DOHH2 (cell line): Measurements from ENCODE around the gene SETD9.

Experiments
- H3F3A ChIP-seq: fragments of 200-600 bp; sonication (generic), shearing (Covaris generic); 2 replicates; pipeline ENCODE4 v1.6.0; 2016; ENCODE audit warnings: antibody characterized with exemption, mild to moderate bottlenecking; ENCODE audit not compliant: control insufficient read depth, insufficient read depth
- H3K27ac ChIP-seq: fragments of 200-600 bp; sonication (generic); 2 replicates; pipeline ENCODE4 v1.5.1; 2014; ENCODE audit warnings: low read depth, mild to moderate bottlenecking, low read length, moderate library complexity
- H3K27me3 ChIP-seq: fragments of 200-600 bp; sonication (generic); 2 replicates; pipeline ENCODE4 v1.6.1; 2014; ENCODE audit warnings: mild to moderate bottlenecking, low read length, mixed read lengths; ENCODE audit not compliant: control insufficient read depth
- H3K36me3 ChIP-seq: fragments of 200-600 bp; sonication (generic); 2 replicates; pipeline ENCODE4 v1.6.1; 2014; ENCODE audit warnings: mild to moderate bottlenecking, low read length, moderate library complexity, mixed read lengths; ENCODE audit not compliant: control insufficient read depth
- H3K4me1 ChIP-seq: fragments of 200-600 bp; sonication (generic); 2 replicates; pipeline ENCODE4 v1.6.1; 2014; ENCODE audit warnings: mild to moderate bottlenecking, low read length, mixed read lengths; ENCODE audit not compliant: control insufficient read depth
- H3K4me2 ChIP-seq: fragments of 200-600 bp; sonication (generic); 2 replicates; pipeline ENCODE4 v1.6.0; 2014; ENCODE audit warnings: mild to moderate bottlenecking, low read length, moderate library complexity
- H3K4me3 ChIP-seq: fragments of 200-600 bp; sonication (generic); 2 replicates; pipeline ENCODE4 v1.5.1; 2014; ENCODE audit warnings: mild to moderate bottlenecking, low read length, mixed read lengths
- H3K79me2 ChIP-seq: fragments of 200-600 bp; sonication (generic); 2 replicates; pipeline ENCODE4 v1.6.1; 2014; ENCODE audit warnings: mild to moderate bottlenecking, low read length, mixed read lengths; ENCODE audit not compliant: control insufficient read depth
- H3K9me2 ChIP-seq: fragments of 200-600 bp; sonication (generic); replicated peaks from 2 replicates; pipeline ENCODE4 v1.6.1; 2014; ENCODE audit warnings: mild to moderate bottlenecking, low read length, mixed read lengths; ENCODE audit not compliant: control insufficient read depth
- H3K9me3 ChIP-seq: fragments of 200-600 bp; sonication (generic); 2 replicates; pipeline ENCODE4 v1.6.1; 2014; ENCODE audit warnings: antibody characterized with exemption, low read length, mixed read lengths; ENCODE audit not compliant: control insufficient read depth, insufficient read depth
- H4K20me1 ChIP-seq: fragments of 200-600 bp; sonication (generic); 2 replicates; pipeline ENCODE4 v1.6.0; 2014; ENCODE audit warnings: low read depth, mild to moderate bottlenecking, antibody characterized with exemption, low read length, moderate library complexity; ENCODE audit not compliant: control insufficient read depth, insufficient read depth
- EZH2phosphoT487 ChIP-seq: fragments of 200-600 bp; sonication (generic); IDR thresholded peaks from 2 replicates; pipeline ENCODE4 v1.6.1; 2017; ENCODE audit warnings: borderline replicate concordance, mild to moderate bottlenecking, antibody characterized with exemption, low read length, moderate library complexity, mixed read lengths
- TF ChIP-seq, protein P1 (sequence below): fragments of 200-600 bp; sonication (generic); IDR thresholded peaks from one replicate; pipeline ENCODE4 v1.5.1; 2014; ENCODE audit warnings: antibody characterized with exemption, mild to moderate bottlenecking, low read depth, low read length; ENCODE audit not compliant: poor library complexity, severe bottlenecking

Gene SETD9

DNA sequence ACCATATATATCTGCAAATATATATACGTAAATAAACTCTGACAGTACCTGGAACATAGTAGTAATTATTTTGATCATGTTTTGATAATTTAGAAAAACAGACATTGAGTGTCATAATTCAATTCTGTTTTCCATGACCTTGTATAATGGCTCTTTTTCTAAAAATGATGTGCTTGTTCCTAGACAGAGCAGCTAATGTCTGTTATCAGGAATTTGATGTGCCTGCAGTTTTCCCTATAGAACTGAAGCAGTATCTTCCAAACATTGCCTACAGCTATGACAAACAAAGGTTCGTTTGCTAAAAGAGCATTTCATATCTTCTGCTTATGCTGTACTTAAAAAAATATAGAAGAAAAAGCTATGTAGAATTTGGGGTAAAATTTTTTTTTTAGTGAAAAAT is 5.3 kb downstream of the SETD9 start:
- Histone ChIP-seq H3K79me2 (peaks cover 11% of the 10 kb centered on the region), H3K9me3 (no peaks in the 10 kb centered on the region), H3K27ac (no peak overlapping the region), H4K20me1 (no peaks in the 10 kb centered on the region), H3K36me3 (peaks cover 3% of the 10 kb centered on the region; the same call in 1 of the 2 replicates), H3K27me3 (no peaks in the 10 kb centered on the region), H3K9me2 (no peaks in the 10 kb centered on the region), H3F3A (peaks cover 6% of the 10 kb centered on the region; the same call in 1 of the 2 replicates), H3K4me3 (no peak overlapping the region), H3K4me2 (no peak overlapping the region), H3K4me1 (peaks cover 12% of the 10 kb centered on the region)
- no peak for TF ChIP-seq EZH2phosphoT487
- TF ChIP-seq, protein P1, sequence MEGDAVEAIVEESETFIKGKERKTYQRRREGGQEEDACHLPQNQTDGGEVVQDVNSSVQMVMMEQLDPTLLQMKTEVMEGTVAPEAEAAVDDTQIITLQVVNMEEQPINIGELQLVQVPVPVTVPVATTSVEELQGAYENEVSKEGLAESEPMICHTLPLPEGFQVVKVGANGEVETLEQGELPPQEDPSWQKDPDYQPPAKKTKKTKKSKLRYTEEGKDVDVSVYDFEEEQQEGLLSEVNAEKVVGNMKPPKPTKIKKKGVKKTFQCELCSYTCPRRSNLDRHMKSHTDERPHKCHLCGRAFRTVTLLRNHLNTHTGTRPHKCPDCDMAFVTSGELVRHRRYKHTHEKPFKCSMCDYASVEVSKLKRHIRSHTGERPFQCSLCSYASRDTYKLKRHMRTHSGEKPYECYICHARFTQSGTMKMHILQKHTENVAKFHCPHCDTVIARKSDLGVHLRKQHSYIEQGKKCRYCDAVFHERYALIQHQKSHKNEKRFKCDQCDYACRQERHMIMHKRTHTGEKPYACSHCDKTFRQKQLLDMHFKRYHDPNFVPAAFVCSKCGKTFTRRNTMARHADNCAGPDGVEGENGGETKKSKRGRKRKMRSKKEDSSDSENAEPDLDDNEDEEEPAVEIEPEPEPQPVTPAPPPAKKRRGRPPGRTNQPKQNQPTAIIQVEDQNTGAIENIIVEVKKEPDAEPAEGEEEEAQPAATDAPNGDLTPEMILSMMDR: no peak

DNA sequence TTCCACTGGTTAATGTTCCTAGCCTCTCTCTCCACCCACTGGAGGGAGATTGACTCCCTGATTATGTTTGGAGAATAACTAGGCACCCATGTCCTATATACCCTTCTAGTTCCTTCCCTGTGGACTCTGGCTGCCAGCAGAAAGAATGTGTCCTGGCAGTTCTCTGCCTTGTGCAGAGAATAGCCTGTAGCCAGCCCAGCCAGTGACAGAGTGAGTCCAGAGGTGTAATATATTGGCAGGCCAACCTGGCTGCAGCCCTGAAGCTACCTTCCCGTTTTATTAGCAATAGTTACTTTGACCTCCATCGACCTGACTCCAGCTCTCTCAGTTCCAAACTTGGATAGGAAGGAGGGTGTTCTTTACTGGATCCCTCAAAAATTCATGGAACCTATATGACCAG is 8.1 kb downstream of the SETD9 start:
- Histone ChIP-seq H3K4me3 (no peak overlapping the region), H3K36me3 (peaks cover 25% of the 10 kb centered on the region)
- TF ChIP-seq, protein P1: no peak
- TF ChIP-seq EZH2phosphoT487: no peak

DNA sequence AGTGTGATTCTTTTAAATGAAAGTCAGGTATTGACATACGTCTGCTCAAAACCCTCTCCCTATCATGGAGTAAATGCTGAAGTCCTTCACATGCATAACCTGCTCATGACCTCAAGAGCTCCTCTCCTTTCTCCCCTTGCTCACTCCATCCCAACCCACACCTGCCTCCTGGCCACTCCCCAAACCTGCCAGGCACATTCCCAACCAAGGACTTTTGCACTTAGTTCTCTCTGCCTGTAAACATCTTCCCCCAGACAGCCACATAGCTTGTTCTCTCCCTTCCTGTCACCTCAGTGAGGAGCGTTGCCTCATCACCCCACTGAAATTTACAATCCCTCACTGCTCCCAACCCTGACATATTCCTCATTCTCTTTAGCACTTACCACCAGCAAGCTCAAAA is 8.7 kb downstream of the SETD9 start:
- TF ChIP-seq, protein P1: no peak
- no peak for TF ChIP-seq EZH2phosphoT487
- Histone ChIP-seq H3K4me1 (no peaks in the 10 kb centered on the region), H3K27me3 (no peaks in the 10 kb centered on the region), H3K36me3 (peaks cover 30% of the 10 kb centered on the region), H3K4me3 (no peak overlapping the region), H3K9me3 (no peaks in the 10 kb centered on the region), H3K4me2 (no peak overlapping the region), H3K9me2 (no peaks in the 10 kb centered on the region), H3K79me2 (no peaks in the 10 kb centered on the region), H4K20me1 (no peaks in the 10 kb centered on the region), H3K27ac (no peak overlapping the region), H3F3A (peaks cover 6% of the 10 kb centered on the region; the same call in 1 of the 2 replicates)

More for the DNA sequence above, 8.1 kb downstream of the SETD9 start:
- peaks cover 6% of the 10 kb centered on the region; the same call in 1 of the 2 replicates for H3F3A ChIP-seq
- no peaks in the 10 kb centered on the region for H4K20me1 ChIP-seq
- H3K79me2 ChIP-seq: no peaks in the 10 kb centered on the region
- H3K9me2 ChIP-seq: no peaks in the 10 kb centered on the region
- no peak overlapping the region for H3K27ac ChIP-seq
- no peaks in the 10 kb centered on the region for H3K4me1 ChIP-seq
- no peaks in the 10 kb centered on the region for H3K9me3 ChIP-seq
- H3K4me2 ChIP-seq: no peak overlapping the region
- H3K27me3 ChIP-seq: no peaks in the 10 kb centered on the region
